ENCODE measurements around the gene CDKAL1.
"Not testable (repeated sequence)": the region's sequence is repeated elsewhere in the genome, so short reads cannot be mapped to it uniquely, and the experiment has no call there.

CDKAL1 gene

DNA sequence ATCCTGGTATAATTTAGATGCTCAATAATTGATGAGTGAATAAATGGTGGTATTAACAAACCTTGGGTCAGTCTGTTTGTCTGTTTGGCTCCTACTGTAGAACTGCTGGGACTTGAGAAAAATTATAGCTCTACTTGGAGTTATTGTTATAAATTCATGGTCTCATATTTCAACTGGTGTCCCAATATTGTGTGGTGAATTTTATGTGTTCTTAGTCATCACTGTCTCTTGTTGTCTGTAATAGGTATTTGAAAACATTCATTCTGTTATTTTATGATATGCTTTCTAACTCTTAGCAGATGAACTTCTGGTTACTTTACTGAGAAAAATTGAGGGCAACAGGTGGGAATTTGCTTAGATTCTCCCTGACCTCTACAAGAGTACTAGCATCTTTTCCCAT, 221.4 kb downstream of the CDKAL1 start:
- Histone ChIP-seq H3K9me2 (replicated peaks; ENCODE audit: insufficient read depth, low read length) (no peaks in the 10 kb centered on the region), H3K4me1 (ENCODE audit: low read length) (no peaks in the 10 kb centered on the region), H3F3A (ENCODE audit: insufficient read depth, low read length) (no peaks in the 10 kb centered on the region), H3K27ac (ENCODE audit: low read length) (no peak overlapping the region), H3K36me3 (replicated peaks; ENCODE audit: insufficient read depth, low read length) (no peaks in the 10 kb centered on the region), H3K79me2 (ENCODE audit: low read length) (no peaks in the 10 kb centered on the region), H2AFZ (ENCODE audit: low read length) (no peak overlapping the region), H3K27me3 (replicated peaks; ENCODE audit: insufficient read depth, low read length) (no peaks in the 10 kb centered on the region), H3K4me3 (ENCODE audit: low read length) (no peak overlapping the region), H4K20me1 (ENCODE audit: insufficient read depth, low read length) (no peaks in the 10 kb centered on the region), H3K4me2 (ENCODE audit: low read depth, low read length) (no peak overlapping the region), H3K9ac (ENCODE audit: low read length) (no peak overlapping the region), H3K9me3 (replicated peaks; ENCODE audit: insufficient read depth, low read length) (no peaks in the 10 kb centered on the region)
- TF ChIP-seq, protein P1, sequence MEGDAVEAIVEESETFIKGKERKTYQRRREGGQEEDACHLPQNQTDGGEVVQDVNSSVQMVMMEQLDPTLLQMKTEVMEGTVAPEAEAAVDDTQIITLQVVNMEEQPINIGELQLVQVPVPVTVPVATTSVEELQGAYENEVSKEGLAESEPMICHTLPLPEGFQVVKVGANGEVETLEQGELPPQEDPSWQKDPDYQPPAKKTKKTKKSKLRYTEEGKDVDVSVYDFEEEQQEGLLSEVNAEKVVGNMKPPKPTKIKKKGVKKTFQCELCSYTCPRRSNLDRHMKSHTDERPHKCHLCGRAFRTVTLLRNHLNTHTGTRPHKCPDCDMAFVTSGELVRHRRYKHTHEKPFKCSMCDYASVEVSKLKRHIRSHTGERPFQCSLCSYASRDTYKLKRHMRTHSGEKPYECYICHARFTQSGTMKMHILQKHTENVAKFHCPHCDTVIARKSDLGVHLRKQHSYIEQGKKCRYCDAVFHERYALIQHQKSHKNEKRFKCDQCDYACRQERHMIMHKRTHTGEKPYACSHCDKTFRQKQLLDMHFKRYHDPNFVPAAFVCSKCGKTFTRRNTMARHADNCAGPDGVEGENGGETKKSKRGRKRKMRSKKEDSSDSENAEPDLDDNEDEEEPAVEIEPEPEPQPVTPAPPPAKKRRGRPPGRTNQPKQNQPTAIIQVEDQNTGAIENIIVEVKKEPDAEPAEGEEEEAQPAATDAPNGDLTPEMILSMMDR (IDR thresholded peaks at IDR 0.05; ENCODE audit: low read length), result no peak
- no peak for TF ChIP-seq EZH2 (optimal IDR thresholded peaks at IDR 0.05; ENCODE audit: low read depth, low read length)
- TF ChIP-seq EZH2phosphoT487 (IDR thresholded peaks at IDR 0.05; ENCODE audit: low read length), result no peak
- DNase-seq, result no peak

GRCh38 chr6:20756584-20757147, 222.4 kb downstream of the CDKAL1 start:
- H3K9me3 ChIP-seq (replicated peaks; ENCODE audit: insufficient read depth, low read length); H3K4me3 ChIP-seq (ENCODE audit: low read length); H3K4me1 ChIP-seq (ENCODE audit: low read length); H3K27ac ChIP-seq (ENCODE audit: low read length); H3K9me2 ChIP-seq (replicated peaks; ENCODE audit: insufficient read depth, low read length); H4K20me1 ChIP-seq (ENCODE audit: insufficient read depth, low read length); H3K9ac ChIP-seq (ENCODE audit: low read length); DNase-seq; H3K79me2 ChIP-seq (ENCODE audit: low read length); H3K36me3 ChIP-seq (replicated peaks; ENCODE audit: insufficient read depth, low read length); H3K4me2 ChIP-seq (ENCODE audit: low read depth, low read length); H3F3A ChIP-seq (ENCODE audit: insufficient read depth, low read length); H2AFZ ChIP-seq (ENCODE audit: low read length); H3K27me3 ChIP-seq (replicated peaks; ENCODE audit: insufficient read depth, low read length): not testable (repeated sequence)

- Histone ChIP-seq H3K9me2 (replicated peaks; ENCODE audit: insufficient read depth, low read length) (no peaks in the 10 kb centered on the region), H3K27me3 (replicated peaks; ENCODE audit: insufficient read depth, low read length) (no peaks in the 10 kb centered on the region), H3K36me3 (replicated peaks; ENCODE audit: insufficient read depth, low read length) (no peaks in the 10 kb centered on the region), H3K9ac (ENCODE audit: low read length) (no peak overlapping the region), H3K27ac (ENCODE audit: low read length) (no peak overlapping the region), H2AFZ (ENCODE audit: low read length) (no peak overlapping the region), H3K4me3 (ENCODE audit: low read length) (no peak overlapping the region), H3K4me1 (ENCODE audit: low read length) (no peaks in the 10 kb centered on the region), H3K4me2 (ENCODE audit: low read depth, low read length) (no peak overlapping the region), H3K9me3 (replicated peaks; ENCODE audit: insufficient read depth, low read length) (no peaks in the 10 kb centered on the region), H3F3A (ENCODE audit: insufficient read depth, low read length) (no peaks in the 10 kb centered on the region), H3K79me2 (ENCODE audit: low read length) (no peaks in the 10 kb centered on the region), H4K20me1 (ENCODE audit: insufficient read depth, low read length) (no peaks in the 10 kb centered on the region)
- no peak for DNase-seq
- TF ChIP-seq EZH2phosphoT487 (IDR thresholded peaks at IDR 0.05; ENCODE audit: low read length) (no peak), EZH2 (optimal IDR thresholded peaks at IDR 0.05; ENCODE audit: low read depth, low read length) (no peak)
- TF ChIP-seq, protein P1 (IDR thresholded peaks at IDR 0.05; ENCODE audit: low read length), result no peak
Observed at GRCh38 chr6:20757761-20758160, 223.5 kb downstream of the CDKAL1 start.

DNA sequence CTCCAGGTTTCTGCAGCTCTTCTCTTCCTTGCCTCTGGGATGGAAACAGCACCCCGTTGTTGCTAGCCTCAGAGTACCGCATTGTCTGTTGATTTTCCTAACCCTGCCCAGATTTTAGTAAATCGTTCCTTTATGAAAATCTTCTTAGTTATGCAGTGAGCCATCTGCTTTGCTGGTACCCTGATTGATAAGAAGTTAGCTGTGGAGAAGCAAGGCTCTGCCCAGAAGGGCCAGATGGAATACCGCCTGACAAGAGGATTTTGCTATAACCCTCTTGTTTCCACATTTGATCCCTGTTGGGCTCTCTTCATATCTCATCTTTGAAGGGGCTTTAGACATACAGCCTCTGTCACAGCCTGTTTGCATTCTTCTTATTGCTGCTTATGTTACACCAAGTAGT, 229.0 kb downstream of the CDKAL1 start:
- H3K4me1 ChIP-seq (ENCODE audit: low read length), result no peaks in the 10 kb centered on the region
- H2AFZ ChIP-seq (ENCODE audit: low read length), result no peak overlapping the region
- H3K9ac ChIP-seq (ENCODE audit: low read length), result no peak overlapping the region
- H3K27ac ChIP-seq (ENCODE audit: low read length), result no peak overlapping the region
- H3K36me3 ChIP-seq (replicated peaks; ENCODE audit: insufficient read depth, low read length), result no peaks in the 10 kb centered on the region
- no peaks in the 10 kb centered on the region for H3F3A ChIP-seq (ENCODE audit: insufficient read depth, low read length)
- H3K9me3 ChIP-seq (replicated peaks; ENCODE audit: insufficient read depth, low read length), result no peaks in the 10 kb centered on the region
- H3K4me3 ChIP-seq (ENCODE audit: low read length), result no peak overlapping the region
- no peak for DNase-seq
- TF ChIP-seq, protein P1 (IDR thresholded peaks at IDR 0.05; ENCODE audit: low read length), result no peak
- TF ChIP-seq EZH2 (optimal IDR thresholded peaks at IDR 0.05; ENCODE audit: low read depth, low read length) (no peak), EZH2phosphoT487 (IDR thresholded peaks at IDR 0.05; ENCODE audit: low read length) (no peak)
- no peak overlapping the region for H3K4me2 ChIP-seq (ENCODE audit: low read depth, low read length)
- H3K9me2 ChIP-seq (replicated peaks; ENCODE audit: insufficient read depth, low read length), result no peaks in the 10 kb centered on the region
- no peaks in the 10 kb centered on the region for H4K20me1 ChIP-seq (ENCODE audit: insufficient read depth, low read length)
- no peaks in the 10 kb centered on the region for H3K79me2 ChIP-seq (ENCODE audit: low read length)
- H3K27me3 ChIP-seq (replicated peaks; ENCODE audit: insufficient read depth, low read length), result no peaks in the 10 kb centered on the region
